HG02642 (cell line): ENCODE results near the gene COPZ1.

Experiments used
- ATAC-seq: cut with Tn5 transposase; IDR thresholded peaks from one replicate; pipeline ENCODE4 v1.9.1; 2021; ENCODE audit warnings: mild to moderate bottlenecking; ENCODE audit not compliant: unreplicated experiment, poor library complexity

COPZ1 gene

DNA sequence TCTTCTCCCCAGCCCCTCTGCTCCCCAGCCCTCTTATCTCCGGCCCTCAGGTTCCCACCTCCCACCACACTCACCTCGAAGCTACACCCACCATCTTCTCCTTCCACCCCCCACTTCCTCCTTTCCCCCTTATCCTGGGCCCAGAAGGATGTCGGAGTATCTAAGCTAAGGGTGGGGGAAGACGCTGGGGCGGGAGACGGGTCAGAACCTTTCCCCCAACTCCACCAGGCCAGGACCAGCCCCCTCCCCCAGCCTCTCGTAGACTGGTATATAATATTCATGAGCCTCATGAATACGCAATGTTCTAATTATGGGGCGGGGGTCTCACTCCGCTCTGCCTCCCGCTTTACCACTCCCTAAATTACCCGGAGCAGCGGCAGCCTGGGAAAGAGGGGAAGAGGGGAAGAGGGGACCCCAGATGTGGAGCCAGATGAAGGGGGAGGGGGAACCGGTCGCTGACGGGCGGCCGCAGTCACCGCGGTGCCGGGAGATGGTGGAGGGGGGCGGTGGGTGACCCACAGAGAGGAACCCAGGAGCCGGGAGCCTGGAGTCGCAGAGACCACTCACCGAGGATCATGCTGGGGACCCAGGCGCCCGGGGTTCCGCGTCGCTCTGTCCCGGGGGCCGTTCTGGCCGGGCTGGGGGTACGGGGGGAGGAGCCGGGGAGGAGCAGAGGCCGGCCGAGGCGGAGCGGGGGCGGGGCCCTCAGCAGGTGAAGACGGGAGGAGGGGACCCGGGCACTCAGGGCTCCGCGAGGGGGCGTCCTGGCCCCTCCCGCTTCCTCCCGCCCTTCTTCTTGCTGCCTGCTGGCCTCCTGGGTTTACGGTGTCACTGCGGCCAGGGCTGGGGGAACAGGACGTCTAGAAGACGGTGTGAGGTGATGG is 66.0 kb downstream of the COPZ1 start:
- peak; percentile 66 for ATAC-seq

DNA sequence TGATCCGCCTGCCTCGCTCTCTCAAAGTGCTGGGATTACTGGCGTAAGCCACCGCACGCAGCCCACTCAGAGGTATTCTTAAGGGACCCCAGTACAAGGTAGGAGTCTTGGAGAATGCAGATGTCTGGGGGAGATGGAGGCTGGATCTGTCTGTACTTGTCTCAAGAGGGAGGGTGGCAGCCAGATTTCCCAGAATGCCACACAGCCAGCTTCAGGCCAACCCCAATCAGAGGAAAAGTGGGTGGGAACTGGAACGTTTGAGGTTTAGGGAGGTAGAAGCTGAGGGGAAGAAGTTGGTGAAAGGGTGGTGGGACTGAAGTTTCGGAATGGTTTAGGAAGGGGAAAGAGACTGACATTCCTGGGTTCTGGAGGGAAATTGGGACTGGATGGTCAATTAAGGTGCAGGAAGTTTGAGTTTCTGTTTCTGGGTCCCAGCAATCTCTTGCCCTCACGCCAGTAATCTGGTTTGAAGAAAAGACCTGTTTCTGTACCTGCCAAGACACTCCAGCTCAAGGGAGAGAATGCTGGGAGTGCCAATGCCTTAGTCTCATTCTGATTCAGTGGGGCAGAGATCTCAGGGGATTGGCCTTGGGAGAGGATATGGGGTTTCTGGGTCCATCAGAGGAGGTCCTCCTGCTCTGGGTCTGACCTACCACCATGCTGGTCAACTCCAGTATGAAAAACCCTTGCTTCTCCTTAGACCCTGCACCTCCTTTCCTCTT is 67.7 kb downstream of the COPZ1 start:
- ATAC-seq, result no peak

DNA sequence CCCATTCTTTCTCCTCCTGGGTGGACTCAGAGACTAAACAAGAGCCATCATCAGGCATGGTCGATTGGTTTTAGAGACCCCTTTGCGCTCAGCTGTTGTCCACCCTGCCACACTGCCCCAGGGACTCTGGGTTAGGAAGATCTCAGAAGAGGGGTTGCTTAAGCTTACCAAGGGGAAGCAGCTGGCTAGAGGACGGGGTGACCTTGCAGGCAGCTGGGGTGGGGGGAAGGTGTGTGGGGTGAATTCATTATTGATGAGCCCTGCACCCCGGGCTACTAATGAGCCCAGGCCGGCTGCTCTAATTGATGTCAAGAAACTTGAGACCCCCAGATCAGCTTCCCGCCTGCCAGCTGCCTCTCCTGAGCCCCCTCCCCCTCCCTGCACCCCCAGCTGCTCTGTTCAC is 68.3 kb downstream of the COPZ1 start:
- ATAC-seq, result no peak

DNA sequence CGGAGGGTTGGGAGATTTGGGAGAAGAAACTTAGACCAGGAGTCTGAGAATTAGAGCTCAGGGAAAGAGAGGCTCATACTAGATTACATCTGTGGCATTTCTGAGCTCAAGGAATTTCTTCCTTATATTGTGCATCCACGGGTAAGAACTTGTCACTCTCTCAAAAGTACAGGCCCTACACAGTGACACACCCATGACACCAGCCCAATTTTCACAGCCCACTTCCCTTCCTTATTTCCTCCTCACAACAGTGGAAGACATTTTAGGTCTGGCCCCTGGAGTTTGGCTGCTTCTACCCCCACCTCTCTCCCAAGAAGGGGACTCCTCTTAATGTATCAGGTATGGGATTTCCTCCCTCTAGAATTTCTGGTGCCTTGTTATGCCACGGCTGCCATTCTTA is 68.8 kb downstream of the COPZ1 start:
- ATAC-seq, result no peak

DNA sequence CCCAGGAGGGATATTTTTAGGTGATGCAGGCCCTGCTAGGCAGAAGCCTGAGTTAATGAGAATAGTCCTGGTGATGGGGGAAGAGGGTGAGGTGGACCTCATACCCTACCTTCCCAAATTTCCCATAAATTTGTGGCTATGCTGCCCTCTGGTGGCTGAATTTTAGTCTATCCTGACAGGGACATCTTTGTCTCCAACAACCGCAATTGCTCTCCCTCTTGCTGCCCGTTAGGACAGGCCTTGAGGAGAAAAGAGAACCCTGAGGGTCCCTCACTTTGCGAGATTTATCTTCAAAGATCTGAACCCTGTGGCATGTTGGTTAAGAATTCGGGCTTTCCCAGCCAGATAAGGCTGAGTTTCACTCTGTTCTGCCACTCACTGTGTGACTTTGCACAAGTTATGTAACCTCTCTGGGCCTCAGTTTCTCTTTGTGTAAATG is 69.4 kb downstream of the COPZ1 start:
- no peak for ATAC-seq

DNA sequence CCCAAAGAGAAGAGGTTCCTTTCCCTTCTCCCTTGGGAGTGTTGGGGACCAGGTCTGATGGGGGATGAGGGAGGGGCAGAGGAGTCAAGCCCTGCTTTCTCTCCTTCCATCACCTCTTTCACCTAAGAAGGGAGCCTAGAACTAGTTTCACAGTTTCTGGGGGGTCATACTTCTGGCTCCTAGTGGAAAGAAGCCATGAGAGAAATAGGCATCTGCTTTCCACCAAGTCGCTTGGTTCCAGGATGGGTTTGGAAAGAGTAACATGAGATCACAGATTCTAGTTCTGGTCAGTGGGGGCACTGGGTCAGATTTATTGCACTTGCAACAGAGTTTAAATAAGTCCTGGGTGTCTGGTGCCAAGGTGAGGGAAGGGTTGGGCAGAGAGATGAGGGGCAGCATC is 70.1 kb downstream of the COPZ1 start:
- ATAC-seq, result no peak

DNA sequence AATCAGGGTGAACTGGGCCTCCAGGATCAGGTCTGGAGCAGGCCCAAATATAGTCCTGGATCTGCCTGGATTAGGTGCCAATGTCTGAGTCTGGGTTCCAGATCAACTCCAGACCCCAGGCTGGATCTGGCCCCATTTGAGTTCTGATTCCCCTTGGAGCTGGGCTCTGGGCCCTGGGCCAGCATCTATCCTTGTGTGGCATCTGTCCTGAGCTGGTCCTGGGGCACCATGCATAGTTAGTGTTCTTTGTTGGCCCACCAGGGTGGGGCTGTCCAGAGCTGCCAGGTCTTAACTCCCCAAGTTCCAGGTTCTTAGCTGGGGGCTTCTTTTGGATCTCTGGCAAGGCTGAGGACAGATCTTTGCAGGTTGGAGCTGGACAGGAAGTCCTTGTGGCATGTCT is 70.6 kb downstream of the COPZ1 start:
- no peak for ATAC-seq

DNA sequence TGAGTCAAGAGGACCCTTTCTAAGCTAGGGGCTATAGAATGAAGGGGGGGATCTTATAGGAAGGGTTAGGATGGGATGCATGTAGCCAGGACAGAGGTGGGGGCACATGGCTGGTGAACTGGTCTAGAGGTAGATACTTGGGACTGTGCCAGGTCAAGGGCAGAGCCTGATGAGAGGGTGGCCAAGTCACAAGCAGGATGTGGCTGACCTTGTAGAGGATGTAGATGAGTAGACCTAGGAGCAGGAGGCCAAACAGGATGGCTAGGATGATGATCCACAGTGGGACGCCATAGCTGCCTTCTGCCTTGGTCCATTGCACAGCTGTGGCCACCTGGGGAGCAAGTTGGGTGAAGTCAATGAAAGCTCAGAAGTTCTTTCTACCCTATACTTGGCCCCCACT is 72.2 kb downstream of the COPZ1 start:
- no peak for ATAC-seq

DNA sequence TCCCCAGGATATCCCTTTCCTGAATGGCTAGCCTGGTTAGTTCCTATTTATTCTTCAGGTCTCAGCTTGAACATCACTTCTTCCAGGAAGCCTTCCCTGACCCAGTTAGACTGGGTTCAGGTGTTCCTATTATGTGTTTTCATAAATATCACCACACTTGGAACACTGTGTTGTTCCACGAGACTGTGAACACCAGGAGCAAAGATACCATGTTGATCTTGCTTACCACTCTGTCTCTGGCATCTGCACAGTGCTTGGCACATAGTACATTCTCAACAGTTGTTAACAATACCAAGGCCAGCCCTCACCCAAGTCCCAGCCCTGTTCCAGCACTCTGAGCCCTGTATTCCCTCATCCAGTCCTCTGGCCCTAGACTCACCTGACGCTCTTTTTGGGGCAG is 73.3 kb downstream of the COPZ1 start:
- no peak for ATAC-seq

DNA sequence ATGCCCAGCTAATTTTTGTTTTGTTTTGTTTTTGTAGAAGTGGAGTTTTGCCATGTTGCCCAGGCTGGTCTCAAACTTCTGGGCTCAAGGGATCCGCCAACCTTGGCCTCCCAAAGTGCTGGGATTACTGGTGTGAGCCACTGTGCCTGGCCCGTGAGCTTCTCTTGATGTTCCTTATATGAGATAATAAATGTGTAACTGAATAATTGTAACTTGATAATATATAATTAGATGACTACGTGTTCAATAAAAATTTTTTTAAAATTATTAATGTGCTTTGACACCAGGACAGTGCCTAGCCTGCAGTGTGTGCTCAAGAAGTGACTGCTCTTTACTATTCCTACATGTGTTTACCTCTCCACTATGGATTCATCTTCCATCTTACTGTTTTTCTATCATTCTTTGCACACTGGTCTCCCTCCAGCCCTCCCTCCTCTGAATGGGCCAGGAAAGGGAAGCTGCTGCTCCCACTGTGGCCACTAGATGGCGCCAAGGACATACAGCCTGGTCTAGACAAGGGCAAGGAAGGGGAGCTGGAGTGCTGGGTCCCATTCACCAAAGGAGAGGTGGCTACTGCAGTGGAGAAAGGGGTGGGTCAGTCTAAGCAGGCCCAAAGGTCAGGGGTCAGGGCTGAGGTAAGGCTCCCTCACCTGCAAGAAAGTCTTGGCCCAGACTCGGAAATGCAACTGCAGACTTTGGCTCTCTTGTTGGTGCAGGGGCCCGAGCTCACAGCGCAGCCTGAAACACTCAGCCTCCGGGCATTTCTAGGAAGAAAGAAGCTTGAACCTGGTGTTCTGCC is 74.3 kb downstream of the COPZ1 start:
- peak; percentile 79 for ATAC-seq

DNA sequence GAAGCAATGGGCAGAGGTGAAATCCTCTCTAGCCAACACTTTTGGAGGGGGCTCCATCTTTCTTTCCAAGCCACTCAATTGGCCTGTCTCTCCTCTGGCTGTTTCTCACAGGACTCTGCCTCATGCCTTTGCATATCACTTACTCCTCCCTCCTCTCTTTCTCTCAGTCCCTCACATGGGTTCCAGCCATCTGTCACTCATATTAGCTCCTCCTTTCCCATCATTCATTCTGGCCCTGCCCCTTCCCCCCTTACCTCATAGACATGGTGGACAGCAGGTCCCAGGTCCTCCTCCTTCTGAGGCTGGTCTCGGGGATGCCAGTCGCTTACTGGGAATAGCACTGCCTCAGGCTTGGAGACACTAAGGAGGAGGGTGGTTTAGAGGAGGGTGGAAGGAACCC is 76.2 kb downstream of the COPZ1 start:
- ATAC-seq, result no peak
